H9 (cell line): ENCODE results near the gene FANCL. TPM values are rescaled to one million over a fixed set of nuclear protein-coding genes. Genes with fewer than 3 reads are reported as not detected.

Source experiments
- DNase-seq: peaks from one replicate; pipeline ENCODE4 v3.0.0-alpha.2; 2017
- H2AFZ ChIP-seq: one replicate; pipeline ENCODE4 v1.6.1; 2013; ENCODE audit warnings: mild to moderate bottlenecking, low read length, control low read depth, moderate library complexity
- H2AK5ac ChIP-seq: 2 replicates; pipeline ENCODE4 v1.6.1; 2013; ENCODE audit warnings: low read length, control low read depth, mixed read lengths; ENCODE audit not compliant: insufficient read length
- H2BK120ac ChIP-seq: one replicate; pipeline ENCODE4 v1.6.1; 2013; ENCODE audit warnings: low read depth, mild to moderate bottlenecking, low read length, control low read depth, inconsistent platforms; ENCODE audit not compliant: poor library complexity, severe bottlenecking
- H2BK12ac ChIP-seq: 2 replicates; pipeline ENCODE4 v1.6.1; 2013; ENCODE audit warnings: low read length, control low read depth, mixed read lengths, low read depth; ENCODE audit not compliant: insufficient read length
- H2BK15ac ChIP-seq: 2 replicates; pipeline ENCODE4 v1.6.1; 2013; ENCODE audit warnings: low read depth, low read length, control low read depth
- H2BK20ac ChIP-seq: one replicate; pipeline ENCODE4 v1.6.1; 2013; ENCODE audit warnings: low read depth, mild to moderate bottlenecking, low read length, control low read depth, inconsistent platforms; ENCODE audit not compliant: poor library complexity, severe bottlenecking
- H2BK5ac ChIP-seq: 2 replicates; pipeline ENCODE4 v1.6.1; 2013; ENCODE audit warnings: low read length, control low read depth, mixed read lengths; ENCODE audit not compliant: insufficient read length
- H3K14ac ChIP-seq: 2 replicates; pipeline ENCODE4 v1.6.1; 2013; ENCODE audit warnings: low read length, control low read depth; ENCODE audit not compliant: insufficient read depth
- H3K18ac ChIP-seq: 2 replicates; pipeline ENCODE4 v1.6.1; 2013; ENCODE audit warnings: low read depth, mild to moderate bottlenecking, mixed read lengths, low read length, control low read depth; ENCODE audit not compliant: insufficient read length
- H3K23ac ChIP-seq: 2 replicates; pipeline ENCODE4 v1.6.1; 2013; ENCODE audit warnings: low read length, control low read depth, mixed read lengths, low read depth; ENCODE audit not compliant: insufficient read length
- H3K23me2 ChIP-seq: 2 replicates; pipeline ENCODE4 v1.6.1; 2013; ENCODE audit warnings: low read depth, mild to moderate bottlenecking, mixed read lengths, low read length, control low read depth; ENCODE audit not compliant: insufficient read length, poor library complexity, severe bottlenecking
- H3K27ac ChIP-seq: 2 replicates; pipeline ENCODE4 v1.5.1; 2013; ENCODE audit warnings: low read length, control low read depth, mixed read lengths, low read depth; ENCODE audit not compliant: insufficient read length
- H3K27me3 ChIP-seq: 2 replicates; pipeline ENCODE4 v1.6.1; 2013; ENCODE audit warnings: low read length, control low read depth, inconsistent platforms; ENCODE audit not compliant: insufficient read depth
- H3K4ac ChIP-seq: 2 replicates; pipeline ENCODE4 v1.6.1; 2013; ENCODE audit warnings: low read depth, mild to moderate bottlenecking, control low read depth, inconsistent platforms, low read length, moderate library complexity
- H3K4me1 ChIP-seq: 2 replicates; pipeline ENCODE4 v1.6.1; 2013; ENCODE audit warnings: low read length, control low read depth, inconsistent platforms; ENCODE audit not compliant: insufficient read depth
- H3K4me2 ChIP-seq: 2 replicates; pipeline ENCODE4 v1.6.1; 2013; ENCODE audit warnings: low read length, control low read depth, mixed read lengths; ENCODE audit not compliant: insufficient read length, insufficient read depth
- H3K56ac ChIP-seq: 2 replicates; pipeline ENCODE4 v1.6.1; 2013; ENCODE audit warnings: low read depth, mild to moderate bottlenecking, mixed read lengths, low read length, control low read depth; ENCODE audit not compliant: insufficient read length
- H3K79me1 ChIP-seq: 2 replicates; pipeline ENCODE4 v1.6.1; 2013; ENCODE audit warnings: low read depth, mild to moderate bottlenecking, moderate library complexity, low read length, control low read depth, inconsistent platforms; ENCODE audit not compliant: insufficient read depth, poor library complexity, severe bottlenecking
- H3K79me2 ChIP-seq: 2 replicates; pipeline ENCODE4 v1.6.1; 2013; ENCODE audit warnings: low read length, control low read depth, inconsistent platforms; ENCODE audit not compliant: insufficient read depth
- H3K9ac ChIP-seq: 2 replicates; pipeline ENCODE4 v1.6.1; 2013; ENCODE audit warnings: low read length, control low read depth, mixed read lengths; ENCODE audit not compliant: insufficient read length; ENCODE audit errors: extremely low read depth
- H3K9me3 ChIP-seq: one replicate; pipeline ENCODE4 v1.6.1; 2013; ENCODE audit warnings: low read depth, low read length, inconsistent platforms; ENCODE audit not compliant: control insufficient read depth
- H3T11ph ChIP-seq: one replicate; pipeline ENCODE4 v1.6.1; 2013; ENCODE audit warnings: mild to moderate bottlenecking, low read length, control low read depth, inconsistent platforms
- H4K20me1 ChIP-seq: one replicate; pipeline ENCODE4 v1.6.1; 2013; ENCODE audit not compliant: control insufficient read depth, insufficient read length, insufficient read depth
- H4K5ac ChIP-seq: 2 replicates; pipeline ENCODE4 v1.6.1; 2013; ENCODE audit warnings: low read depth, mild to moderate bottlenecking, mixed read lengths, low read length, control low read depth; ENCODE audit not compliant: insufficient read length
- H4K8ac ChIP-seq: replicated peaks from 2 replicates; pipeline ENCODE4 v1.6.1; 2013; ENCODE audit warnings: low read length, control low read depth, mixed read lengths, low read depth; ENCODE audit not compliant: insufficient read length
- H4K91ac ChIP-seq: 2 replicates; pipeline ENCODE4 v1.6.1; 2013; ENCODE audit warnings: low read depth, mild to moderate bottlenecking, moderate library complexity, mixed read lengths, low read length, control low read depth; ENCODE audit not compliant: insufficient read length
- H3K27ac Mint-ChIP-seq, 3 experiments: 2 replicates in 2 of 3; 3 replicates in 1 of 3; pipeline ENCODE4 v1.8.0; 2020 to 2021; ENCODE audit warnings: mixed read lengths in 3 of 3, mild to moderate bottlenecking in 1 of 3, moderate library complexity in 1 of 3
- H3K27me3 Mint-ChIP-seq: 2 replicates; pipeline ENCODE4 v1.8.0; 2021; ENCODE audit warnings: low read depth, mild to moderate bottlenecking, moderate library complexity, mixed read lengths
- H3K36me3 Mint-ChIP-seq, 3 experiments: 2 replicates in 2 of 3; 3 replicates in 1 of 3; pipeline ENCODE4 v1.8.0; 2020 to 2021; ENCODE audit warnings: low read depth in 3 of 3, mixed read lengths in 3 of 3; ENCODE audit not compliant: insufficient read depth in 1 of 3
- H3K4me1 Mint-ChIP-seq, 2 experiments: 2 replicates each; pipeline ENCODE4 v1.8.0; 2020; ENCODE audit warnings: mixed read lengths in 2 of 2
- H3K4me3 Mint-ChIP-seq, 2 experiments: 2 replicates in 1 of 2; 3 replicates in 1 of 2; pipeline ENCODE4 v1.8.0; 2020 to 2021; ENCODE audit warnings: mild to moderate bottlenecking in 2 of 2, mixed read lengths in 2 of 2, moderate library complexity in 1 of 2
- H3K9me3 Mint-ChIP-seq, 2 experiments: 2 replicates in 1 of 2; 3 replicates in 1 of 2; pipeline ENCODE4 v1.8.0; 2020; ENCODE audit warnings: mild to moderate bottlenecking in 2 of 2, mixed read lengths in 2 of 2, moderate library complexity in 1 of 2
- CTCF ChIP-seq: fragments of 200-600 bp; sonication (generic); conservative IDR thresholded peaks from 3 replicates; pipeline ENCODE4 v1.8.0; 2021; ENCODE audit warnings: antibody characterized with exemption, mild to moderate bottlenecking
- whole genome bisulfite sequencing: extraction: QIAGEN DNeasy Blood & Tissue Kit; methylation state at CpG from one replicate; pipeline ENCODE4 v1.1.7; 2013; ENCODE audit warnings: missing lambda C conversion rate, low lambda C conversion rate, mixed read lengths; ENCODE audit not compliant: insufficient read length; ENCODE audit errors: extremely low coverage; 5-methylcytosine and 5-hydroxymethylcytosine counted together
- total RNA-seq: library from RNA; stranded (reverse); gene quantifications from 2 replicates; pipeline ENCODE4 v1.2.1, GENCODE V29; 2021

Gene FANCL
- total RNA-seq, 1 experiment from 2014 or later, result 41.5 TPM

- no CpG with 5 or more reads among the region's 3 CpGs for WGBS
- no peak overlapping the region for H3K4ac ChIP-seq
- H3K36me3 Mint-ChIP-seq, result peaks cover 33 to 45% (median 35%) of the 10 kb centered on the region in 3 experiments
- H3K56ac ChIP-seq, result no peak overlapping the region
- H4K8ac ChIP-seq, result no peak overlapping the region
- H3K27me3 Mint-ChIP-seq, result no peaks in the 10 kb centered on the region
- no peak overlapping the region for H4K91ac ChIP-seq
- peaks cover 31 to 32% of the 10 kb centered on the region in 2 experiments for H3K4me1 Mint-ChIP-seq
- H3K9me3 ChIP-seq, result peaks cover 7% of the 10 kb centered on the region
- peaks cover 23% of the 10 kb centered on the region in 2 experiments for H3K9me3 Mint-ChIP-seq
- H2AK5ac ChIP-seq, result no peak overlapping the region
- no peak overlapping the region for H3K23ac ChIP-seq
- peak overlapping the region; percentile 22 for H3K27ac ChIP-seq
- H4K20me1 ChIP-seq, result no peaks in the 10 kb centered on the region
- H3K4me3 Mint-ChIP-seq, result no peak overlapping the region; a peak in 1 of 5 replicates
- no peak overlapping the region for H3T11ph ChIP-seq
- H3K79me2 ChIP-seq, result no peaks in the 10 kb centered on the region; the same call in 1 of the 2 replicates
- H3K4me2 ChIP-seq, result peak overlapping the region; percentile 29
- peaks cover 9% of the 10 kb centered on the region; the same call in 1 of the 2 replicates for H3K4me1 ChIP-seq
- H2BK12ac ChIP-seq, result no peak overlapping the region
- no peak for TF ChIP-seq CTCF
- H4K5ac ChIP-seq, result no peak overlapping the region
- no peak for DNase-seq
- no peaks in the 10 kb centered on the region for H3K27me3 ChIP-seq
- H2AFZ ChIP-seq, result no peak overlapping the region
- H2BK5ac ChIP-seq, result no peak overlapping the region
- no peak overlapping the region for H3K14ac ChIP-seq
- H3K79me1 ChIP-seq, result no peaks in the 10 kb centered on the region
- peak overlapping the region; percentile 78 to 98 (median 96) for H3K27ac Mint-ChIP-seq
- no peaks in the 10 kb centered on the region for H3K23me2 ChIP-seq
- peak overlapping the region; percentile 5 for H3K18ac ChIP-seq
- H2BK120ac ChIP-seq, result no peak overlapping the region
- no peak overlapping the region for H3K9ac ChIP-seq
- H2BK20ac ChIP-seq, result no peak overlapping the region
- H2BK15ac ChIP-seq, result no peak overlapping the region
Measured at GRCh38 chr2:58207189-58207588, 33.9 kb downstream of the FANCL start.
